NCI-H510A treated with DMSO at 0.1 percent for 48 hours (cell line): Measurements from ENCODE around the gene SPATA18.
"Not testable (repeated sequence)": the region's sequence is repeated elsewhere in the genome, so short reads cannot be mapped to it uniquely, and the experiment has no call there.

Experiments
- DNase-seq: peaks from one replicate; lab custom pipeline; 2025; lab: John Stamatoyannopoulos, UW

Gene SPATA18

GRCh38 chr4:52107336-52107735 is 56.2 kb downstream of the SPATA18 start:
- no peak for DNase-seq

- DNase-seq, result no peak
Measured at GRCh38 chr4:52107745-52108144, 56.6 kb downstream of the SPATA18 start.

- no peak for DNase-seq
Measured at GRCh38 chr4:52110171-52110570, 59.1 kb downstream of the SPATA18 start.

GRCh38 chr4:52111995-52112394 is 60.9 kb downstream of the SPATA18 start:
- DNase-seq, result no peak

GRCh38 chr4:52112411-52112810 is 61.3 kb downstream of the SPATA18 start:
- no peak for DNase-seq

- no peak for DNase-seq
Measured at GRCh38 chr4:52116641-52117040, 65.5 kb downstream of the SPATA18 start.

GRCh38 chr4:52126226-52126625 is 75.1 kb downstream of the SPATA18 start:
- DNase-seq, result no peak

- DNase-seq, result no peak
Measured at GRCh38 chr4:52126966-52127365, 75.9 kb downstream of the SPATA18 start.

GRCh38 chr4:52135171-52135570 is 84.1 kb downstream of the SPATA18 start:
- no peak for DNase-seq

- not testable (repeated sequence) for DNase-seq
Measured at GRCh38 chr4:52137152-52137551, 86.0 kb downstream of the SPATA18 start.

GRCh38 chr4:52142816-52143215 is 91.7 kb downstream of the SPATA18 start:
- DNase-seq, result no peak

- DNase-seq, result no peak
Measured at GRCh38 chr4:52143815-52144214, 92.7 kb downstream of the SPATA18 start.

- no peak for DNase-seq
Measured at GRCh38 chr4:52144372-52144771, 93.3 kb downstream of the SPATA18 start.
